HepG2 (cell line): Measurements from ENCODE around the gene PATZ1. TPM values are rescaled to one million over a fixed set of nuclear protein-coding genes. Genes with fewer than 3 reads are reported as not detected.
A peak's percentile ranks its signal among the peaks of the same experiment; 100 is the strongest.

Source experiments
- CENPX ChIP-seq: sonication (generic); formaldehyde crosslinking; IDR thresholded peaks from 2 replicates; pipeline ENCODE4 v1.9.0; 2021; ENCODE audit warnings: mild to moderate bottlenecking, missing genetic modification reagents, moderate library complexity
- CTCF ChIP-seq: sonication (generic); formaldehyde crosslinking; IDR thresholded peaks from 2 replicates; pipeline ENCODE4 v1.5.0; 2020; ENCODE audit warnings: mild to moderate bottlenecking, missing genetic modification reagents, moderate library complexity
- DMAP1 ChIP-seq: IDR thresholded peaks from 2 replicates; pipeline ENCODE4 v1.6.1; 2016
- MAZ ChIP-seq, 2 experiments: sonication (generic) in 1 of 2; formaldehyde crosslinking in 1 of 2; IDR thresholded peaks; 2 replicates each; pipeline versions ENCODE4 v1.5.0 to v1.6.1; 2012 to 2020; ENCODE audit warnings: low read depth in 2 of 2, mild to moderate bottlenecking in 2 of 2, borderline replicate concordance in 1 of 2, improper control_type of control experiment in 1 of 2, low read length in 1 of 2, missing genetic modification reagents in 1 of 2, moderate library complexity in 1 of 2
- NAIF1 ChIP-seq: sonication (generic); formaldehyde crosslinking; IDR thresholded peaks from 2 replicates; pipeline ENCODE4 v1.5.0; 2020; ENCODE audit warnings: mild to moderate bottlenecking, missing genetic modification reagents, borderline replicate concordance
- NFE2 ChIP-seq: sonication (generic); formaldehyde crosslinking; IDR thresholded peaks from 2 replicates; pipeline ENCODE4 v1.4.0; 2020; ENCODE audit warnings: missing genetic modification reagents
- PRPF4 ChIP-seq: fragments of 200-400 bp; formaldehyde crosslinking; IDR thresholded peaks from 2 replicates; pipeline ENCODE4 v1.6.1; 2016; ENCODE audit warnings: low read length, low read depth; ENCODE audit not compliant: poor library complexity, severe bottlenecking
- RNF2 ChIP-seq: fragments of 450-650 bp; conservative IDR thresholded peaks from 2 replicates; pipeline ENCODE4 v1.6.1; 2016; ENCODE audit warnings: low read depth
- SMAD9 ChIP-seq: sonication (generic); formaldehyde crosslinking; IDR thresholded peaks from 2 replicates; pipeline ENCODE4 v1.5.1; 2020; ENCODE audit warnings: mild to moderate bottlenecking, missing genetic modification reagents
- SMYD3 ChIP-seq: sonication (generic); formaldehyde crosslinking; IDR thresholded peaks from 2 replicates; pipeline ENCODE4 v1.8.1; 2023; ENCODE audit warnings: mild to moderate bottlenecking, missing genetic modification reagents
- SOX6 ChIP-seq, 2 experiments: fragments of 450-650 bp in 1 of 2; sonication (generic) in 1 of 2; formaldehyde crosslinking in 1 of 2; IDR thresholded peaks; 2 replicates each; pipeline versions ENCODE4 v1.4.0 to v1.6.1; 2017 to 2020; ENCODE audit warnings: antibody characterized with exemption in 1 of 2, mild to moderate bottlenecking in 1 of 2, missing genetic modification reagents in 1 of 2
- TBX3 ChIP-seq: fragments of 450-650 bp; IDR thresholded peaks from 2 replicates; pipeline ENCODE4 v1.6.1; 2017; ENCODE audit warnings: antibody characterized with exemption, mild to moderate bottlenecking, inconsistent platforms, borderline replicate concordance
- TEAD3 ChIP-seq: optimal IDR thresholded peaks from 2 replicates; pipeline ENCODE3; 2016; ENCODE audit warnings: borderline replicate concordance
- TERF1 ChIP-seq: sonication (generic); formaldehyde crosslinking; IDR thresholded peaks from 2 replicates; pipeline ENCODE4 v1.8.0; 2022; ENCODE audit warnings: mild to moderate bottlenecking, missing genetic modification reagents, moderate library complexity
- ZBTB21 ChIP-seq: sonication (generic); formaldehyde crosslinking; IDR thresholded peaks from 2 replicates; pipeline ENCODE4 v1.4.0; 2020; ENCODE audit warnings: missing genetic modification reagents
- ZBTB37 ChIP-seq: sonication (generic); formaldehyde crosslinking; IDR thresholded peaks from 2 replicates; pipeline ENCODE4 v1.4.0; 2020; ENCODE audit warnings: mild to moderate bottlenecking, missing genetic modification reagents
- ZBTB46 ChIP-seq: sonication (generic); formaldehyde crosslinking; IDR thresholded peaks from 2 replicates; pipeline ENCODE4 v1.4.0; 2020; ENCODE audit warnings: mild to moderate bottlenecking, missing genetic modification reagents, borderline replicate concordance
- ZIK1 ChIP-seq: sonication (generic); formaldehyde crosslinking; IDR thresholded peaks from 2 replicates; pipeline ENCODE4 v1.5.0; 2020; ENCODE audit warnings: mild to moderate bottlenecking, low read depth, missing genetic modification reagents, borderline replicate concordance
- ZNF274 ChIP-seq: sonication (generic); formaldehyde crosslinking; IDR thresholded peaks from 2 replicates; pipeline ENCODE4 v1.5.1; 2020; ENCODE audit warnings: mild to moderate bottlenecking, missing genetic modification reagents
- ZNF550 ChIP-seq: sonication (generic); formaldehyde crosslinking; IDR thresholded peaks from 2 replicates; pipeline ENCODE4 v1.4.0; 2020; ENCODE audit warnings: mild to moderate bottlenecking, missing genetic modification reagents, borderline replicate concordance
- ZNF615 ChIP-seq: sonication (generic); formaldehyde crosslinking; IDR thresholded peaks from 2 replicates; pipeline ENCODE4 v1.5.0; 2020; ENCODE audit warnings: mild to moderate bottlenecking, missing genetic modification reagents, borderline replicate concordance
- ZNF879 ChIP-seq: sonication (generic); formaldehyde crosslinking; IDR thresholded peaks from 2 replicates; pipeline ENCODE4 v1.8.1; 2023; ENCODE audit warnings: missing genetic modification reagents
- polyA plus RNA-seq, 8 experiments: library from polyadenylated mRNA; depleted of rRNA in 3 of 8; stranded (reverse) in 7 of 8; unstranded in 1 of 8; fragments of >200 nt; fragmentation: Illumina TruSeq in 4 of 8; extraction: Trizol in 4 of 8; gene quantifications; 2 replicates each; pipeline versions ENCODE4 v1.2.1 to v1.2.3, GENCODE V29; 2011 to 2016; ENCODE audit warnings: low read depth in 4 of 8, missing spikeins in 1 of 8, mixed read lengths in 1 of 8; ENCODE audit not compliant: insufficient read depth in 1 of 8
- total RNA-seq, 5 experiments: library from RNA; depleted of rRNA; stranded (reverse); fragments of >200 nt; fragmentation: Illumina TruSeq; extraction: Trizol; gene quantifications; 2 replicates each; pipeline ENCODE4 v1.2.3, GENCODE V29; 2016; ENCODE audit warnings: low read depth in 1 of 5

PATZ1 gene
- total and polyA plus RNA-seq, 2 of the 13 experiments (the other 11 are each of a cell fraction or from before 2014, with no cell fraction given), result 24.9 to 30.5 TPM

GRCh38 chr22:31290494-31291471, 55.4 kb downstream of the PATZ1 start (continued):
- peak; percentile 84 for TF ChIP-seq DMAP1 (CRISPR knock-in tag)
- TF ChIP-seq NFE2 (CRISPR knock-in tag), result 0 out of 2 replicates have a peak, but pooled peaks have one; percentile 13
- TF ChIP-seq TEAD3 (CRISPR knock-in tag), result peak; percentile 46
- no peak for TF ChIP-seq SOX6 (IDR thresholded peaks at IDR 0.05)
- TF ChIP-seq SOX6 (CRISPR knock-in tag; IDR thresholded peaks at IDR 0.05), result peak; percentile 73
- no peak; the same call in 1 of the 2 replicates for TF ChIP-seq NAIF1
- no peak for TF ChIP-seq CENPX (CRISPR knock-in tag)
- TF ChIP-seq PRPF4, result no peak
- TF ChIP-seq ZBTB21, result no peak
- TF ChIP-seq ZNF274, result peak; percentile 93
- TF ChIP-seq RNF2, result peak; percentile 94
- peak; percentile 89 for TF ChIP-seq ZIK1 (CRISPR knock-in tag)
- TF ChIP-seq SMYD3, result no peak
- TF ChIP-seq TBX3, result peak; percentile 63; the same call in 1 of the 2 replicates
- TF ChIP-seq MAZ (IDR thresholded peaks at IDR 0.05; ENCODE audit: borderline replicate concordance, low read depth, low read length), result no peak; the same call in 1 of the 2 replicates
- TF ChIP-seq MAZ (CRISPR knock-in tag; IDR thresholded peaks at IDR 0.05; ENCODE audit: low read depth), result peak; percentile 72; the same call in 1 of the 2 replicates
- TF ChIP-seq ZBTB46 (CRISPR knock-in tag), result no peak
- TF ChIP-seq ZBTB37, result no peak
- no peak for TF ChIP-seq ZNF550
- TF ChIP-seq ZNF879 (CRISPR knock-in tag), result no peak; the same call in 1 of the 2 replicates
- no peak for TF ChIP-seq CTCF (CRISPR knock-in tag)
- no peak for TF ChIP-seq ZNF615 (CRISPR knock-in tag)
- no peak for TF ChIP-seq SMAD9 (CRISPR knock-in tag)
- TF ChIP-seq TERF1 (CRISPR knock-in tag), result no peak; the same call in 1 of the 2 replicates
